ENCODE results near the gene DNAAF3. TPM values are rescaled to one million over a fixed set of nuclear protein-coding genes. Genes with fewer than 3 reads are reported as not detected.

DNAAF3 gene
- 10 to 100 TPM in 1 of 4 donors, 1 to 10 TPM in 1, under 1 TPM in 2; 0.48 to 10.6 (median 3.1) TPM for total RNA-seq

DNA sequence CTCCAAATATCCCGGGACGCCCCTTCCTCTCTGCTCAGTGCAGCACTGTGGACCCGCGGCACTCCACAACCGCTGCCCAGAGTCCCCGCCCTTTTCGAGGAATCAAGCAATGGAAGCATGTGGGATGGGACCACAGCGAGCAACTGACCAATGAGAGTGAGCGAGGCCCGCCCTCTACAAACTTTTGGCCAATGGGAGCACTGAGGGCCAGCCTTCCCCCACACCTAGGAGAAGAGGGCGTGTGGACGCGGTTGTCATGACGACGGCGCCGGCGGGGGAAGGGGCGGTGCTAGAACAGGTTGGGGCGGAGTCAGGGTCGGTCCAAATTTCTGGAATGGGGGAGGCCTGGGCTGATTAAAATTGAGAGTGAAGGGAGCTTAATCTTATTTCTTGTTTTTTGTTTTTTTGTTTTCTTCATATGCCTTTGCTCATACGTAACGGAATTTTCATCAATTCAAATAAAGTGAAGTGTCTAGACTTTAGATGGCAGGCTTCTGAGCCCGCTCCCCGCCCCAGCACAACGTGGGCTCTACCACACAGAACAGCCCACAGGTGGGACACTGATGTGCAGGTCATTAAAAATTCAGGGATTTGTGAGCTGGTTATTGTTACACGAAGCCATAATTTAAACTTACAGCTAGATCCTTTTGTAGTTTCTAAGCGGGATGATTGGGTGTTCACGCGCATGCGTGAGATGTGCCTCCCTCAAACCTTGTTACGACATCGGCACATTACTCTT is at the start of gene DNAAF3:
DNAAF3 (minus strand) TSS at position 84 of the 739 bp plus-strand sequence. CDS start 200 bp downstream, outside the sequence.
- Histone ChIP-seq H3K9me3 (no peaks in the 10 kb centered on the region), H3K4me1 (peaks cover 14% of the 10 kb centered on the region), H3K36me3 (no peaks in the 10 kb centered on the region), H3K27me3 (peaks cover 80% of the 10 kb centered on the region), H3K27ac (no peak within 1 kb of the TSS), H3K4me3 (peak within 1 kb of the TSS; percentile 53)
- DNase-seq (ENCODE audit: low spot score in 2 of 2): peak; percentile 93 to 95
- TF ChIP-seq POLR2A (IDR thresholded peaks at IDR 0.05) (no peak), EP300 (IDR thresholded peaks at IDR 0.05) (no peak)
- TF ChIP-seq, protein P1, sequence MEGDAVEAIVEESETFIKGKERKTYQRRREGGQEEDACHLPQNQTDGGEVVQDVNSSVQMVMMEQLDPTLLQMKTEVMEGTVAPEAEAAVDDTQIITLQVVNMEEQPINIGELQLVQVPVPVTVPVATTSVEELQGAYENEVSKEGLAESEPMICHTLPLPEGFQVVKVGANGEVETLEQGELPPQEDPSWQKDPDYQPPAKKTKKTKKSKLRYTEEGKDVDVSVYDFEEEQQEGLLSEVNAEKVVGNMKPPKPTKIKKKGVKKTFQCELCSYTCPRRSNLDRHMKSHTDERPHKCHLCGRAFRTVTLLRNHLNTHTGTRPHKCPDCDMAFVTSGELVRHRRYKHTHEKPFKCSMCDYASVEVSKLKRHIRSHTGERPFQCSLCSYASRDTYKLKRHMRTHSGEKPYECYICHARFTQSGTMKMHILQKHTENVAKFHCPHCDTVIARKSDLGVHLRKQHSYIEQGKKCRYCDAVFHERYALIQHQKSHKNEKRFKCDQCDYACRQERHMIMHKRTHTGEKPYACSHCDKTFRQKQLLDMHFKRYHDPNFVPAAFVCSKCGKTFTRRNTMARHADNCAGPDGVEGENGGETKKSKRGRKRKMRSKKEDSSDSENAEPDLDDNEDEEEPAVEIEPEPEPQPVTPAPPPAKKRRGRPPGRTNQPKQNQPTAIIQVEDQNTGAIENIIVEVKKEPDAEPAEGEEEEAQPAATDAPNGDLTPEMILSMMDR (IDR thresholded peaks at IDR 0.05): no peak
- under 1% methylated on average over 33 of the region's 33 CpGs for WGBS

DNA sequence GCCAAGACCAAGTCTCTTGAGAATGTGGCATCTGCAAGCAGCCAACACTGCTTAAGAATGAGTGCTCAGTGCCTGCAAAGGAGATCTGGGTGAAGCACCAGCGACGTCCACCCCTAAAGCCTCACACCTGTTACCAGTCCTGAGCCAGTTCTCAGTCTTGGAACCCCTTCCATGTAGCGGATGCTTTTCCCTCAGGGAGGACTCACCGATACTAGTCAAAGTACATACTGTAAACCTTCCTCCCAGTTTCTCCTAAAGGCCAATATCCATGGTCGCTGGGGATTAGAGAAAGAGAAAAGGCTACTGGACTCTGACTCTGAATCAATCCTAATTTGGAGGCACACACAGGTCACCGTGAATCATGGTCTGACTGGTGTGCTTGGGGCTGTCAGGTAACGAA is 47.1 kb upstream of the DNAAF3 start:
- no peak for DNase-seq (ENCODE audit: low spot score in 2 of 2)
- 87% methylated on average over 7 of the region's 7 CpGs for WGBS
- no peak for TF ChIP-seq EP300 (IDR thresholded peaks at IDR 0.05)
- TF ChIP-seq POLR2A (IDR thresholded peaks at IDR 0.05): no peak
- TF ChIP-seq, protein P1 (IDR thresholded peaks at IDR 0.05): no peak
- TF ChIP-seq POLR2AphosphoS5 (IDR thresholded peaks at IDR 0.05): no peak

DNA sequence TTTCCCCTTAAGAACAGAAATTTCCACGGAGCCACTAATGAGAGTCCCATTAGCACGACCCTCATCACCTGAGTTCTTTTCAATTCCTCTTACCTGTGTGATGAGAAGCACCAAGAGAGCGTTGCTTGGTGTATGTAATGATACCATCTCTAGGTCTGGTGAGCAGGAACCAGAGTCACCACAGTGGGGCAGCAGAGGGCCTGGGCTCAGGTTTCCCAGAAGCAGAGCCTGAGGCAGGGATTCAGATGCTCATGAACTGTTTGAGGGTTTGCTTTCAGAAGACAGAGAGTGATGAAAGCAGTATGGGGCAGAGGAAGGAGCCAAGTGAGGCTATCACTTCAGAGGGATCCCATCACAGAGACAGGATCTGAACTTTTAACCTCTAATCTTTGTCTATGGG is 46.0 kb upstream of the DNAAF3 start:
- TF ChIP-seq EP300 (IDR thresholded peaks at IDR 0.05) (no peak), POLR2AphosphoS5 (IDR thresholded peaks at IDR 0.05) (no peak), POLR2A (IDR thresholded peaks at IDR 0.05) (no peak)
- TF ChIP-seq, protein P1 (IDR thresholded peaks at IDR 0.05): no peak
- DNase-seq (ENCODE audit: low spot score in 2 of 2): no peak
- peaks cover 26% of the 10 kb centered on the region for H3K4me1 ChIP-seq
- no peak overlapping the region for H3K4me3 ChIP-seq
- peaks cover 4% of the 10 kb centered on the region for H3K27me3 ChIP-seq
- no peaks in the 10 kb centered on the region for H3K36me3 ChIP-seq
- no peak overlapping the region for H3K27ac ChIP-seq
- WGBS: 87% methylated on average over 3 of the region's 3 CpGs
- peaks cover 4% of the 10 kb centered on the region for H3K9me3 ChIP-seq

More for the DNA sequence above, 47.1 kb upstream of the DNAAF3 start:
- H3K9me3 ChIP-seq: peaks cover 4% of the 10 kb centered on the region
- no peaks in the 10 kb centered on the region for H3K36me3 ChIP-seq
- H3K27me3 ChIP-seq: peaks cover 4% of the 10 kb centered on the region
- H3K27ac ChIP-seq: no peak overlapping the region
- peaks cover 25% of the 10 kb centered on the region for H3K4me1 ChIP-seq
- H3K4me3 ChIP-seq: no peak overlapping the region

DNA sequence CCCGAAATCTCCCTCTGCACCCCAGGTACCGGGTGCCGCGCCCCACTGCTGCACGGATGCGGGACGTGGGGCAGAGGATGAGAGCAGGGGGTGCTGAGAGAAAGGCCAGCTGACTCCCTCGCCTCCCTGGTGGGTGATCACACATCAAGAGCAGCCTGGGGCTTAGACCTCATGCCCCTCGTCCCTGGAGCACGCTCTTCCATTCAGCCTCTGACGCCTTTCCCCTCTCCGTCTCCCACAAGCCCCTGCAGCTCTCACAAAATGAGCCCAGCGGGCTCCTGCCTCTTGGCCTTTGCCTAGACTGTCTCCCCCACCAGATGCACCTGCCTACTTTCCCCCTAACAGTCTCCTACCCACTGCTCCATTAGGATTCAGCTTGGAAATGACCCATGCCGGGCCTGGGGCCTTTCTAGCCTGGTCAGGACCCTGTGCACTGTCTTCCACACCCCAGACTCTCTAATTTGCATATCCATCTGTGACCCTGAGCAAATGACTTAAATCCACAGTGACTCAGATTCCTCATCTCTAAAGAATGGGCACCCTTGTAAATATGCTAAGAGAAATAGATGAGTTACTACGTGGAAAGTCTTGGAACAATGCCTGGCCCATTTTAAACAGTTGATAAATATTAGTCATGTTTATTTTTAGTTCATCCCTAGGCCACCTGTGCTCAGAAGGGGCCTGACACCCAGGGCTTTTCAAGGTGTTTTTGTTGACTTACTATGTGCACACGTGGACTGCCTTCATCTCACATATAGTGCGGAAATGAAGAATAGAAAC is 43.5 kb upstream of the DNAAF3 start:
- H3K4me3 ChIP-seq: no peak overlapping the region
- H3K27ac ChIP-seq: no peak overlapping the region
- no peak for DNase-seq (ENCODE audit: low spot score in 2 of 2)
- WGBS: 67% methylated on average over 17 of the region's 17 CpGs
- peaks cover 4% of the 10 kb centered on the region for H3K9me3 ChIP-seq
- H3K27me3 ChIP-seq: peaks cover 4% of the 10 kb centered on the region
- H3K4me1 ChIP-seq: peaks cover 22% of the 10 kb centered on the region
- no peaks in the 10 kb centered on the region for H3K36me3 ChIP-seq
- TF ChIP-seq POLR2A (IDR thresholded peaks at IDR 0.05) (no peak), EP300 (IDR thresholded peaks at IDR 0.05) (no peak), POLR2AphosphoS5 (IDR thresholded peaks at IDR 0.05) (no peak)
- TF ChIP-seq, protein P1 (IDR thresholded peaks at IDR 0.05): no peak

Measured in suprapubic skin (tissue), 4 donors.